Panc1 (cell line): ENCODE measurements around the gene TAB3.

ENCODE experiments used
- CTCF ChIP-seq: fragments of 450-650 bp; IDR thresholded peaks from 2 replicates; pipeline ENCODE4 v1.5.1; 2017; ENCODE audit warnings: mild to moderate bottlenecking
- SIN3A ChIP-seq: IDR thresholded peaks from 2 replicates; pipeline ENCODE4 v1.6.1; 2012; ENCODE audit warnings: low read depth, mild to moderate bottlenecking, low read length, moderate library complexity, borderline replicate concordance; ENCODE audit not compliant: insufficient read depth
- TCF7L2 ChIP-seq: IDR thresholded peaks from 2 replicates; pipeline ENCODE4 v1.6.1; 2011; ENCODE audit warnings: mild to moderate bottlenecking, low read depth, low read length, inconsistent platforms

DNA sequence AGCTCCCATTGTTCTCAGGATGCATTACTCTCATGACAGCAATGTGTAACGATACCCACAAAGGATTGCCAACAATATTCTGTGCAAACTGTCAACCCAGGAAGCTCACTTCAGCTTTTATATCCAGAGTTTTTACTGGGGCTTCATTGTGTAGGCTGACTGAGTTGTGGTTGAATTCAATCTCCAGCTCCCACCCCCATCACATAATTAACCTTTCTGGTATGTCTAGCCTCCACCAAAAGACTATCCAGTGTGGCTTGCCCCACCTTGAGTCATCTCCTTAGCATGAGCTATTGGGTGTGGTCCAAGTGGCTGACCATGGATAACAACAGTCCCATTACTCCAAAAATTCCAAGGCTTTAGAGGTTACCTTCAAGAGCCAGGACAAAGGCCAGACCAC, 17.7 kb upstream of the TAB3 start:
- no peak for TF ChIP-seq CTCF
- TF ChIP-seq TCF7L2: no peak
- no peak for TF ChIP-seq SIN3A
